ENCODE data around the gene CCDC7.
"Not testable (repeated sequence)": the region's sequence is repeated elsewhere in the genome, so short reads cannot be mapped to it uniquely, and the experiment has no call there.

The CCDC7 gene

DNA sequence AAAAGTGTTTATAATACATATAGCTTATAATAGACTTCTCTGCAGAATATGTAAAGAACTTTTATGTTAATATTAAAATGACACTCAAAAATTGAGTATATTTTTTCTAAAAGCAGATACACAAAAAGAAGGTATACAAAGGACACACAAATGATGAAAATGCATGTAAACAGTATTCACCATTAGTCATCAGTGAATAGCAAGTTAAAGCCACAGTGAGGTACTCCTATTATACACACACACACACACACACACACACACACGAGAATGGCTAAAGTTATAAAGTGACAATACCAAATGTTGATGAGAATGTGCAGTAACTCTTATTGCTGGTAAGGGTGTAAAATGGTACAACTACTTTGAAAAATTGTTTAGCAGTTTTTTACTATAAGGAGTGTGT is 419.2 kb downstream of the CCDC7 start:
- H3K4me3 ChIP-seq (ENCODE audit: low read depth, low read length), result no peak overlapping the region

DNA sequence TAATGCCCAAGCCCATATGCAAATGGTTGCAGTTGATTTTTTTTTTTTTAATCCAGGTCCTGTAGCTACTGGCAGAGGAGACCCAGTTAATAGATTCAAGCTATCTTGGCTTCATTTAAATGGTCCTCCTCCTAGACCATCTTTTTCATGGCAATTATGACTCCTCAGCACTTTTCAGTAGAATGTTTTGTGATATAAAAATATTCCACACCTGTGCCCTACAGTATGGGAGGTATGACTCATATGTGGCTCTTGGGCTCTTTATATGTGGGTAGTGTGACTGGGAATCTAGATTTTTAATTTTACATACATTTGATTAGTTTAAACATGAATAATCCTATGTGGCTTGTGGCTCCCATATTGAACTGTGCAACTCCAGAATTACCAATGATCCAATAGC is 432.0 kb downstream of the CCDC7 start:
- no peak overlapping the region for H3K4me3 ChIP-seq (ENCODE audit: low read depth, low read length)

DNA sequence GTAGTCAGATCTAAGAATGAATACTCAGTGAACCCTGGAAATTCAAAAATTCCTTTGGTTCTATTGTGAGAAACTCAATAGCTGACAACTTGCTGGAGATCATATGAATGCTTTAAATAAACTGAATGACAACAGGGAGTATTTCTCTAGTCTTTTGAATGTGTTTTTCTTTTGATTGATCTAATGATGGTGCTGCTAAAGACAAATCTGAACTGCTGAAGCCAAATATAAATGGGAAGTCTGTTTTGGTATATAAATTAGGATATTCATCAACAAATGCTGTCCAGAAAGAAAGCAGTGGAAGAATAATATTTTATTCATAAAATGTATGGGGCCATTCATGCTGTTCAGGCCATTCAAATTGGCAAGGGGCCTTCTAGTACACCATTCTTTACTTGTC is 432.7 kb downstream of the CCDC7 start:
- no peak overlapping the region for H3K4me3 ChIP-seq (ENCODE audit: low read depth, low read length)

DNA sequence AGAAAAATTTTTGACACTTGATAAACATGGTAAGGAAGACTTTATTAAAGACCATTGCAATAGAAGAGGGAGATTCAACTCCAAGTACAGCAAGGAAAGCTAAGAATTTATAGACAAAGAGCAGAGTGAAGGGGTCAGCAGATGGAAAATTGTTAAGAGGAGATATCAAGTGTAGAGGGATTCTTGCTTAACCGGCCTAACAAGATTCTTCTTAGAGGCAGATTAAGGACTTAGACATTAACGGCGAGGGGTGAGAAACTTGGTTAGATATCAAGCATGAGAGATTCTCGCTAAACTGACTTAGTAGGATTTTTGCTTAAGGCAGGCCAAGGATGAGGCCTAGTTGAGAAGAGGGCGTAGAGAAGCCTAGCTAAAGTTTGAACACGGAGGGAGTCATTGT is 436.1 kb downstream of the CCDC7 start:
- H3K4me3 ChIP-seq (ENCODE audit: low read depth, low read length), result no peak overlapping the region

DNA sequence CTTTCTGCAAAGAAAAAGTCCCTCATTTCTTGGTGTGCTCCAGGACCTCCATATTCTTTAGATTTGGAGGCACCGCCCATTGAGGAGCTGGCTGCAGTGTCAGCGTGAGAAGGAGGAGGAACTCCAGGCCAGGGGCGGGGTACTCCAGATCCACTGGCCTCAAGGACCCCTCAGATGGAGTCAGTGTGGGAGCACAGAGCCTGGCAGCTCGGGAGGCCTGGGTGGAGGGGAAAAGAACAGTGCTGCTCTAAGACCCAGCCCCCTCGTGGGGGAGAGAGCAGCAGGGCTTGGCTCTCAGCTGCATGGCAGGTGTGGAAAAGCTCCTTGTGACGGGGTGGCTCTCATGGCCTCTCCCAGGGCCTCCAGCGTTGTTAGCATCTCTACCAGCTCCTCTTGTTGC is 441.5 kb downstream of the CCDC7 start:
- no peak overlapping the region for H3K4me3 ChIP-seq (ENCODE audit: low read depth, low read length)

DNA sequence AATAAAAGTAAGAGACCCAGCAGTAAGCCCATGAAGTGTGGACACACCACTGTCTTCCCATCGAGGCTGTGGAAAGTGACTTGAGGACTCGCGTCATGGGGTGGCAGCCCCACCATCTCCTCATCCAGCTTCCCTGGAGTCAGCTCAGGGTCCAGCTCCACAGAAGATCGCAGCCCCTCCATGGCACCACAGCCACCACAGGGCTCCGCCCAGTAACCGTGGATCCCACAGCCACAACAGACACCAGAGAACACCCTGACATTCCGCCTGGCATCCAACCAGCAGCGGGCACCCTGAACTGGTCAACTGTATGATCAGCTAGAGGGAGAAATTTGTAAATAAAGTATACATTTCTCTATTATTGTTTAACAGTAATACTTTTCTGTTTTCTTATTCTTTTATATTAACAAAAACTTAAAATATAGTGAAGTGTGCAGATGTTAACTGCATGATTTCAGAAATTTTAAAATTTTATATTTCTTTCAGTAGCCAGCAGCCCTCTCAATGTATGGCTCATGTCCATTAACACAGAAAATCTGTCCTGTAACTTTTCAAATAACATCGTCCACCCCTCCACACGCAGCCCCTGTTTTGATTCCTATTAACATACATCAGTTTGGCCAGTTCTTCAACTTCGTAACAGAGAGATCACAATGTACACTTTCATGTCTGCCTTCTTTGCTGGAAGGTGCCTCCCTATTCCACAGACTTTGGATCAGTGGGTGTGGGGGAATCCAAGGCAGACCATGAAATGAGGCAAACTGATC is 442.4 kb downstream of the CCDC7 start:
- H3K4me3 ChIP-seq (ENCODE audit: low read depth, low read length), result no peak overlapping the region

DNA sequence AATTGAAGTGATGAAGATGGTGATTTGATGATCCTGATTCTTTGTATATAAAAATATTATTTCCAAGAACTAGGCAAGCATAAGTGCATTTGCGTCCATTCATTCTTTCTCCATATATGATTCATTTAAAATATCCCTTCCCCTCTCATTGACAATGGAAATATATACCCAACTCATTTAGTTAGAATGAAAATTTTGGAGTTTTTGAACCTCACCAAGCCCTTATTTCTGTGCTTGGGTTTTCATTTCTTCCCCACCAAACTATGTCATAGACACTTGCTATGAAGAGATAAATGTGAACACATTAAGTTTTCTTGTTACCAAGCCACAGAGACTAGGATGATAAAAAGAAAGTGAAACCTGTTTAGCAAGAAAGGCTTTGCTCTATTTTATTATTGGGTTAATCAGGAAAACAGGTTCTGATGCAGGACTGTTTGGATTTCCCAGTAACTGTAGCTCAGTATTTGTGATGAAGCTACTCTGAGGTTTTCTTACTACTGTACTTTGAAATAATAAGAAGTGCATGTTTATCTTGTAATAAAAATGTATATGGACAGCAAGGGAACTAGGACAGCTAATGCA is 443.8 kb downstream of the CCDC7 start:
- H3K4me3 ChIP-seq (ENCODE audit: low read depth, low read length), result no peak overlapping the region

DNA sequence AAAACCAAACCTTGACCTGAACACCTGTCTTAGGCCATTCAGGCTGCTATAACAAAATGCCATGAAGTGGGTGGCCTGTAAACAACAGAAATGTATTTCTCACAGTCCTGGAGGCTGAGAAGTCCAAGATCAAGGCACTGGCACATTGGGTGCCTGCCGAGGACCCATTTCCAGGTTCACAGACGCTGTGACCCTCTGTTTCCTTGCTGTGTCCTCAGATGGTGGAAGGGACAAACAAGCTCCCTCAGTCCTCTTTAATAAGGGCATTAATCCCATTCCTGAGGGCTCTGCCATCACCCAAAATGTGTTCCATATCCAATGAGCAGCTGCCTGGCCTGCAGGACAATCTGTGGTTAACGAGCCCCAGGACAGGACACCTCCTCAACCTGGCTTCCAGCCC is 444.5 kb downstream of the CCDC7 start:
- no peak overlapping the region for H3K4me3 ChIP-seq (ENCODE audit: low read depth, low read length)

DNA sequence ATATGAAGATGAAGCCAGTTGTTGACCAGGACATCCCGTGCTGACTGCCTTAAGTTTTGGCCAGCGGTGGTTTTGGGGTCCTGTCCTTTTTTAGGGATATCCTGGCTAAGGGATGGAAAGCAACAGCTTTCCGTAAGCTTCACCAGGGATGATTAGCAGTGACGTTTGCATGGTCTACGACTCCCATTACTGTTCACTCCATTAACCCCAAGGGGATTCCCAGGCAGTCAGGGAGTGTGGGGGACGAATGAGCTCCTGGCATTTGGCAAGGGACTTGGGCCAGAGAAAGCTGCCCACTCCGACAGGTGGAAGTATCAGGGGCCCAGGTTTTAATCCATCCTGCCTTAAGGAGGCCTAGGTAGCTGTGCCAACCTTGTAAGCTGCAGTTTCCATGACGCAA is 445.3 kb downstream of the CCDC7 start:
- H3K4me3 ChIP-seq (ENCODE audit: low read depth, low read length), result no peak overlapping the region

DNA sequence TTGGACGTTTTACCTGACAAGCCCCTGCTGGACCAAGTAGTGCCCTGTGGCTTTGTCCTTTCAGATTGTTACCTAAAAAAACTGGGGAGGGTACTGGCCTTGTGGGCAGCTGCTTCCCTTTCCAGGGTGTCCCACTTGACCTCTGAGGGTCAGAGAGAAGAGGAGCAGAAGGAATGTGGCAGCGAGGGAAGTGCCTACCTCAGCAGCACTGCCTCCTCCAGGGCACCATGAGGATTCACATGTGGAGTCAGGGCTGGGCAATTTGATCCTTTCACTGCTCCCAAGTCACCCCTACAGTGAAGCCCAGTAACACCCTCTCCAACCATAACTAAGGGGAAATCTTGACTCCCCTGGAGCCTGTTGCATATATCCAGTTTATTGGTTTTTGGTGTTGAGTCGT is 447.5 kb downstream of the CCDC7 start:
- H3K4me3 ChIP-seq (ENCODE audit: low read depth, low read length), result no peak overlapping the region

DNA sequence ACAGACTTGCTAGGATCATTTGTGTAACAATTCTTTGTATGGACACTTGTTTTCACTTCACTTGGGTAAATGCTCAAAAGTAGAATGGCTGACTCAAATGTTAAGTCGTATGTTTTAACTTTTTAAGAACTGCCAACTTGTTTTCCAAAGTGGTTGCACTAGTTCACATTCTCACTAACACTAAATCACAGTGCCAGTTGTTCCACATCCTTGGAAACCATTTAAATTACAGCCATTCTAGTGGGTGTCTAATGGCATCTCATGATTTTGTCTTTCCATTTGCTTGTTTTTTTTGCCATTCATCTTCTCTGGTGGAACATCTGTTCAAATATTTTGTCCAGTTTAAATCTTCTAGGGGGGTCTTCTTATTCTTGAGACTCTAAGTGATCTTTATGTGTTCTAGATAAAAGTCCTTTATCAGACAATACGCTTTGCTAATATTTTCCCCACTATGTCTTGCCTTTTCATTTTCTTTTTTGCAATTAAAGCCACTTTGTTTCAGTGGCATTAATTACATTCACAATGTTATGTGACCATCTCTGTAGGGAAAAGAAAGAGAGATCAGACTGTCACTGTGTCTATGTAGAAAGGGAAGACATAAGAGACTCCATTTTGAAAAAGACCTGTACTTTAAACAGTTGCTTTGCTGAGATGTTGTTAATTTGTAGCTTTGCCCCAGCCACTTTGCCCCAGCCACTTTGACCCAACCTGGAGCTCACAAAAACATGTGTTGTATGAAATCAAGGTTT is 448.1 kb downstream of the CCDC7 start:
- no peak overlapping the region for H3K4me3 ChIP-seq (ENCODE audit: low read depth, low read length)

DNA sequence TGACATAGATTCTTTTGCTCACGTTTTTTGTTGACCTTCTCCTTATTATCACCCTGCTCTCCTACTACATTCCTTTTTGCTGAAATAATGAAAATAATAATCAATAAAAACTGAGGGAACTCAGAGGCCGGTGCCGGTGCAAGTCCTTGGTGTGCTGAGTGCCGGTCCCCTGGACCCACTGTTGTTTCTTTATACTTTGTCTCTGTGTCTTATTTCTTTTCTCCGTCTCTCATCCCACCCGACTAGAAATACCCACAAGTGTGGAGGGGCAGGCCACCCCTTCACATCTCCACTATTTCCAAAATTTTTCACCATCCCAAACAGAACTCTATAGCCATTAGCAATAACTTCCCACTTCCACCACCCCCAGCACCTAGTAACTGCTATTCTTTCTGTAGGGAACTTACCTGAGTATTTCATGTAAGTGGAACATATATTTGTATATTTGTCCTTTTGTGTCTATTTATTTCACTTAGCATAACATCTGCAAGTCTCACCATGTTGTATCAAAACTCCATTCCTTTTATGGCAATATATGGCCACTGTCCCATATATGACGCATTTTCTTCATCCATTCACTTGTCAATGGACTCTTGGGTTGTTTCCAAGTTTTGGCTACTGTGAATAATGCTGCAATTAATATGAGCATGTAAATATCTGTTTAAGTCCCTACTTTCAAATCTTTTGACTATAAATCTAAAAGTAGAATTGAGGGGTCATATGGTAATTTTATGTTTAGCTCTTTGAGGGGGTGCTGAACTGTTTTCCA is 449.4 kb downstream of the CCDC7 start:
- not testable (repeated sequence) for H3K4me3 ChIP-seq (ENCODE audit: low read depth, low read length)

DNA sequence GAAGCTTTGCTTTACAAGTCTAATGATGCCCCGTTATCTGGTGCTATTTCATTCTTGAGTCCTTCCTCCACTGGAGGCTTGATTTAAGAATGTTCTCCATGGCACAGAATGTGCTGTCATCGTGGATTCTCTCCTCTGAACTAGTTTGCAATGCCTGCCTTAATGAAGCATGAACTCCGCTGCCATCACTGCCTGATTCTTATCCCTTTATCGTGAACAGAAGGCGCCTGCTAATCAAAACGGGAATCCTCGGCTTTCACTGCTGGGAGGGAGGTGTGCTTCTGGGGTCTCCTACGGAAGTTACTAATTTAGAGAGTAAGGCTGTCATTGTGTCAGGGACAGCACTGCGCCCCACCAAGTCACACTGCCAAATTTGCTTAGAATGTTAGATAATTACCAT is 455.9 kb downstream of the CCDC7 start:
- no peak overlapping the region for H3K4me3 ChIP-seq (ENCODE audit: low read depth, low read length)

DNA sequence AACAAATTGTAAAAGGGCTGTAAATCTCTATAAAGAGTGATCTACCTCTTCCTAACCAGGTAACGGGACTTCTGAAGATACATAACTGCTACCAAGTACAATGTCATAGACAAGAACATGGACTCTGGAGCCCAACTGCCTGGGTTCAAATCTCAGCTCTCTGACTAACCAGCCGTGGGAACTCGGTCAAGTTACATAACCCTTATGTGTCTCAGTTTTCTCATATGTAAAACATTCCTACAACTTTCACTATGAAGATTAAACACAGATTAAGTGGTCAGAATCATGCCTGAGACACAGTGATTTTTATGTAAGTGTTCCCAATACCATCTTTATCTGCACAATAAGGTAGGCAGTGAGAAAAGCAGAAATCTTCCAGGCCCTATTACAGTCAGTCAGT is 459.5 kb downstream of the CCDC7 start:
- H3K4me3 ChIP-seq (ENCODE audit: low read depth, low read length), result no peak overlapping the region

DNA sequence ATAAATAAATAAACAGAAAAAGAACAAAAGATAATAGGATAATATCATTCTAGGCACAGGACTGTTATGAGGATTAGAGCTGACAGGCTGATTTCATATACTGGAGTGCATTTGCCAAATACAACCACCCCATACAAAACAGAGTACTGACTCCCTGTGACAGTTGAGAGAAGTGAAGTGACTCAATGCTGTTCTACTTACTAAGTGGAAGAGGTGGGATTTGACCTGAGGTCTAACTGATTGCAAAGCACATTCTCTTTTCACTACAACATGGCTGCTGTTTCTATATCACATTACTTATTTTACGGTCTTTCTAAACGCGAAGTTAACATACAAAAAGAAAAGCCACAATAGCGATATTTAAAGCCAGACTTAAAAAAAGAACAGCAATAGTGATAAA is 460.7 kb downstream of the CCDC7 start:
- H3K4me3 ChIP-seq (ENCODE audit: low read depth, low read length), result no peak overlapping the region

DNA sequence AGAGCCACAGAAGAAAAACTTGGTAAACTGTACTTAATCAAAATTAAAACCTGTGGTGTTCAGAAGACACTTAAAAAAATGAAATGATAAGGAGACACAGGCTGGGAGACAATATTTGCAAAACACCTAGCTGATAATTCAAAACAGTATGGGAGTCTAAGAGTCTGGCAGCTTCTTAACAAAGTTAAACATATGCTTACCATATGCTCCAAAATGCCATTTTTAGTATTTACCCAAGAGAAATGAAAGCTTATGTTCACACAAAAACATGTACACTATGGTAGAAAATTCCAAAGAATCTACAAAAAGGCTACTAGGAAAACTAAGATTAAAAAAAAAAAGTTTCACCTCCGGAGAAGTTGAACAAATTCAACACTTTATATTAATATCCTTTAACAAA is 463.5 kb downstream of the CCDC7 start:
- no peak overlapping the region for H3K4me3 ChIP-seq (ENCODE audit: low read depth, low read length)

DNA sequence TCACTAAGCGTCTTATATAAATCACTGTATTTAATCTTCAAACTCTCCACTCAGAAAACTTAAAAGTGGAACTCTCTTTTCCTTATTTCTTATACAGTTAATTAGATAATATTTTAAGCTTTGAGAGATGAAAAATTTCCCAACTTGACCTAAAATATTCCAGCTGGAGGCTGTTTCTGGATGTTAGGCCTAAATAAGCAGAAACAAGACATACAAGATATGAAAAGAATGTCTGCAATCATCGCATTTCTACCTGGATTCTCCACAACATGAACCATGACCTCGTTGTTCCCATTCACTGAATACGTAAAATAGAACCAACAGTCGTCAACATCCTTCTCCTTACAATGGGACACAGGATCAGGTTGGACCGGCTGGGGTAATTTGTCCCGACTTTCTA is 464.0 kb downstream of the CCDC7 start:
- H3K4me3 ChIP-seq (ENCODE audit: low read depth, low read length), result not testable (repeated sequence)

DNA sequence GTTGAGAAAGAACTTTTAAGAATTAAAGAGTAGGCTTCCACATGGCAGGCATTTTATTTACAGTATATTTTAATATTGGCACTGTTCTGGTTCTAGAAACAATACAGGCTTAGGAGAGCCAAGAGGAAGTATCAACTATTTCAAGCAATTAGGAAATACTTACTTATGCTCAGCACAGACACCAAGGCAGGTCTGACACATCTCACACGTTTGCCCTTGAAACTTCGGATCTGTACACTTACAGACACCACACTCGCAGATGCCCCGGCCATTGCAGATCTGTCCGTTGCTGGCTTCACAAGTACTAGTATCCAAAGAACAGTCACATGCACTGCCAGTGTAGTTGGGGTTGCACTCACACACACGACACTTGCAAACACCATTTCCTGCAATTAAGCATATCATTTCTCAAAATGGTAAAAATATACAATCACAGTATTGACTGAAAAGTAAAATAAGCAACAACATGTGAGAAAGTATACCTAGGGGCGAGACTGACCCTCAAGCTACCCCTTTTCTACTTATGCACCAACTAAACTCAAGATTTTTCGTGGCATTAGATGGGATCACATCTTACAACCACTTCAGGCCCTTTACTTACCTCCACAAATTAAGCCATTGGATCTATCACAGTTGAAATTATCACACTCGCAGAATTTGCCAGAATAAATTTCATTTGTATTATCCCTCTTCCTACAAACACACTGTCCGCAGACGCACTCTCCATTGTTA is 465.5 kb downstream of the CCDC7 start:
- H3K4me3 ChIP-seq (ENCODE audit: low read depth, low read length), result no peak overlapping the region

DNA sequence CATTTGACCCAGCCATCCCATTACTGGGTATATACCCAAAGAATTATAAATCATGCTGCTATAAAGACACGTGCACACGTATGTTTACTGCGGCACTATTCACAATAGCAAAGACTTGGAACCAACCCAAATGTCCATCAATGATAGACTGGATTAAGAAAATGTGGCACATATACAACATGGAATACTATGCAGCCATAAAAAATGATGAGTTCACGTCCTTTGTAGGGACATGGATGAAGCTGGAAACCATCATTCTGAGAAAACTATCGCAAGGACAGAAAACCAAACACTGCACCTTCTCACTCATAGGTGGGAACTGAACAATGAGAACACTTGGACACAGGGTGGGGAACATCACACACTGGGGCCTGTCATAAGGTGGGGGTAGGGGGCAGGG is 471.9 kb downstream of the CCDC7 start:
- H3K4me3 ChIP-seq (ENCODE audit: low read depth, low read length), result not testable (repeated sequence)

DNA sequence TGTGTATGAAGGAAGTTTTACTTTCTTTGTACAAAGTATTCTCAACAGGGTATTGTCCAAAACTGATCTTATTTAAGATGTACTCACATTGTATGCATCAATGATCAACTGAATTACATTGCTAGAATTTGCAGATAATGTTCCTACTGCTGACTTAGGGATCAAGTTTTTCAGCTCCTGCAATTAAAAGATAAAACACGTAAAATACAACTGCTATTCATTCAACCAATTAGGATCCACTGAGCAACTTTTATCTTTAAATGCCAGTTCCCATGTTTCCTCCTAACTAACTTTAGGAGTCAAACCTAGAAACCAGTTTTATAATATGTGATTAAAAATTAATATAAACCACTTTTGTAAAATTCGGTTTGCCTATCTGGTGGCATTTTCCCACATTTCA is 476.2 kb downstream of the CCDC7 start:
- H3K4me3 ChIP-seq (ENCODE audit: low read depth, low read length), result no peak overlapping the region

DNA sequence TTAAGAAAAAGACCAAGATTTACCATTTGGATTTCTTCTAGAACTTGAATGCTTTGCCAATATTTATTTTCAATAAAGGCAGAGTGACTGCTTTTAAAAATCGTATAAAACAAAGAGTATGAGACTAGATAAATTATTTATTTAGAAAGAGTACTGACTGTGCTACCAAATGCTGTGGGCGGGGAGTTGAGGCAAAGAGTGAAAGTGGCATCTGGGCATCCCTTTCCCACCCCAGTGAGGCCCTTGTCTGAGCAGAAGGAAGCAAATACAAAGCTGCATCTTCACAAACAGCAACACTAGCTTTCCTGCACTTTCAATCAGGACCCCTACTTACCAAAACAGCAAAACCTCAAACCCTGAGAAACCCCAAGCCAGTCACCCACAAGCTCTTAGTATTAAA is 477.2 kb downstream of the CCDC7 start:
- H3K4me3 ChIP-seq (ENCODE audit: low read depth, low read length), result no peak overlapping the region

Data from iPS-11a (cell line).